ENCODE measurements around the gene DCBLD1.

DNA sequence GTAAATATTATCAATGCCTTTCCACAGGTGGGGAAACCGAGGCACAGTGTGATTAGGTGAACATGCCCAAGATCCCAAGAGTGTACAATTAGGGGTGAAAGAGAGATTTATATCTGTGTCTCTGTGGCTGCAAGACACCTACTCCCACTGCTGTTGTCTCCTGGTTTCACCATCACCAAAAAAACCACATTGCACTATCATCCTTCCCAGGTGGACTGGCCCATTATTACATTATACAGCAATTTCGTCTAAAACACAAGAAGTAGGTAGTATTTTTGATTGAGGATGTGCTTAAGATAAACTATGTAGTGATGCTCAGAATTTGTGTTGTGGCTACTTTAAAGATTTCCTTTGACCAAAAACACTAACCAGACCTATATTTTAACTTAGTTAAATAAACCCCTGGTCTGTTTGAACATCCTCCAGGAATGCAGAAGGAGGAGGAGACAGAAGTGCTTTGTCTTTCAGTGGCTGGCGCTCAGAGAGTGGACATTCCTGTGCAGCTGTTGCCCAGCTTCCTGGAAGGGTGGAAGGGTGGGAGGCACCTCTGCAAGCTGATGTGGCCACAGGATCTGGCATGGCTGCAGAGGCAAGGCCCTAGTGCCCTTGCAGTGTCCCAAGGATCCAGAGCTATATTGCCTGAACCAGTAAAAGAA lies 23.8 kb downstream of the DCBLD1 start:
- TF ChIP-seq, protein P1, sequence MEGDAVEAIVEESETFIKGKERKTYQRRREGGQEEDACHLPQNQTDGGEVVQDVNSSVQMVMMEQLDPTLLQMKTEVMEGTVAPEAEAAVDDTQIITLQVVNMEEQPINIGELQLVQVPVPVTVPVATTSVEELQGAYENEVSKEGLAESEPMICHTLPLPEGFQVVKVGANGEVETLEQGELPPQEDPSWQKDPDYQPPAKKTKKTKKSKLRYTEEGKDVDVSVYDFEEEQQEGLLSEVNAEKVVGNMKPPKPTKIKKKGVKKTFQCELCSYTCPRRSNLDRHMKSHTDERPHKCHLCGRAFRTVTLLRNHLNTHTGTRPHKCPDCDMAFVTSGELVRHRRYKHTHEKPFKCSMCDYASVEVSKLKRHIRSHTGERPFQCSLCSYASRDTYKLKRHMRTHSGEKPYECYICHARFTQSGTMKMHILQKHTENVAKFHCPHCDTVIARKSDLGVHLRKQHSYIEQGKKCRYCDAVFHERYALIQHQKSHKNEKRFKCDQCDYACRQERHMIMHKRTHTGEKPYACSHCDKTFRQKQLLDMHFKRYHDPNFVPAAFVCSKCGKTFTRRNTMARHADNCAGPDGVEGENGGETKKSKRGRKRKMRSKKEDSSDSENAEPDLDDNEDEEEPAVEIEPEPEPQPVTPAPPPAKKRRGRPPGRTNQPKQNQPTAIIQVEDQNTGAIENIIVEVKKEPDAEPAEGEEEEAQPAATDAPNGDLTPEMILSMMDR (IDR thresholded peaks at IDR 0.05), result no peak
- no peak for TF ChIP-seq POLR2A (IDR thresholded peaks at IDR 0.05)

Data from Peyer's patch (tissue), 4 donors.